Chondrocyte (in vitro differentiated cells): Measurements from ENCODE around the gene PCDHGA5. TPM values are rescaled to one million over a fixed set of nuclear protein-coding genes. Genes with fewer than 3 reads are reported as not detected.
"Not testable (repeated sequence)": the region's sequence is repeated elsewhere in the genome, so short reads cannot be mapped to it uniquely, and the experiment has no call there.

Experiments used
- DNase-seq: peaks from one replicate; pipeline ENCODE4 v3.0.0; 2021; ENCODE audit warnings: mixed read lengths, low spot score
- H3K27ac Mint-ChIP-seq: one replicate; pipeline ENCODE4 v1.8.0; 2021; ENCODE audit warnings: mild to moderate bottlenecking, moderate library complexity, mixed read lengths; ENCODE audit not compliant: unreplicated experiment
- H3K27me3 Mint-ChIP-seq: 2 replicates; pipeline ENCODE4 v1.8.0; 2021; ENCODE audit warnings: low read depth, mixed read lengths
- H3K36me3 Mint-ChIP-seq: 2 replicates; pipeline ENCODE4 v1.8.0; 2021; ENCODE audit warnings: low read depth, mixed read lengths
- H3K4me1 Mint-ChIP-seq: 2 replicates; pipeline ENCODE4 v1.8.0; 2021; ENCODE audit warnings: low read depth, mild to moderate bottlenecking, mixed read lengths
- H3K4me3 Mint-ChIP-seq: one replicate; pipeline ENCODE4 v1.8.0; 2021; ENCODE audit warnings: mild to moderate bottlenecking, moderate library complexity, mixed read lengths; ENCODE audit not compliant: unreplicated experiment
- H3K9me3 Mint-ChIP-seq: 2 replicates; pipeline ENCODE4 v1.8.0; 2021; ENCODE audit warnings: low read depth, mixed read lengths
- total RNA-seq: library from RNA; stranded (reverse); gene quantifications from 3 replicates; pipeline ENCODE4 v1.2.1, GENCODE V29; 2021
- TF ChIP-seq, protein P1 (sequence below): fragments of 200-600 bp; sonication (generic); IDR thresholded peaks from 2 replicates; pipeline ENCODE4 v1.5.0; 2021; ENCODE audit warnings: antibody characterized with exemption, mild to moderate bottlenecking, moderate library complexity

Gene PCDHGA5
- total RNA-seq, 1 donor from 2014 or later = 0.27 TPM

DNA sequence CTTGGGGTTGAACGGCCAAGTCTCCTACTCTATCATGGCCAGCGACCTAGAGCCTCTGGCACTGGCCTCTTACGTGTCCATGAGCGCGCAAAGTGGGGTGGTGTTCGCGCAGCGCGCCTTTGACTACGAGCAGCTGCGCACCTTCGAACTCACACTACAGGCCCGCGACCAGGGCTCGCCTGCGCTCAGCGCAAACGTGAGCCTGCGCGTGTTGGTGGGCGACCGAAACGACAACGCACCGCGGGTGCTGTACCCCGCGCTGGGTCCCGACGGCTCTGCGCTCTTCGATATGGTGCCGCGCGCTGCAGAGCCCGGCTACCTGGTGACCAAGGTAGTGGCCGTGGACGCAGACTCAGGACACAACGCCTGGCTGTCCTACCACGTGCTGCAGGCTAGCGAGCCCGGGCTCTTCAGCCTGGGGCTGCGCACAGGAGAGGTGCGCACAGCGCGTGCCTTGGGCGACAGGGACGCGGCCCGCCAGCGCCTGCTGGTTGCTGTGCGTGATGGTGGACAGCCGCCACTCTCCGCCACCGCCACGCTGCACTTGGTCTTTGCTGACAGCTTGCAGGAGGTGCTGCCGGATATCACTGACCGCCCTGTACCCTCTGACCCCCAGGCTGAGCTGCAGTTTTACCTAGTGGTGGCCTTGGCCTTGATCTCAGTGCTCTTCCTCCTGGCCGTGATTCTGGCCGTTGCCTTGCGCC lies 35.7 kb downstream of the PCDHGA5 start:
- no peak overlapping the region for H3K4me3 Mint-ChIP-seq
- H3K27ac Mint-ChIP-seq = no peak overlapping the region
- no peaks in the 10 kb centered on the region for H3K27me3 Mint-ChIP-seq
- TF ChIP-seq, protein P1, sequence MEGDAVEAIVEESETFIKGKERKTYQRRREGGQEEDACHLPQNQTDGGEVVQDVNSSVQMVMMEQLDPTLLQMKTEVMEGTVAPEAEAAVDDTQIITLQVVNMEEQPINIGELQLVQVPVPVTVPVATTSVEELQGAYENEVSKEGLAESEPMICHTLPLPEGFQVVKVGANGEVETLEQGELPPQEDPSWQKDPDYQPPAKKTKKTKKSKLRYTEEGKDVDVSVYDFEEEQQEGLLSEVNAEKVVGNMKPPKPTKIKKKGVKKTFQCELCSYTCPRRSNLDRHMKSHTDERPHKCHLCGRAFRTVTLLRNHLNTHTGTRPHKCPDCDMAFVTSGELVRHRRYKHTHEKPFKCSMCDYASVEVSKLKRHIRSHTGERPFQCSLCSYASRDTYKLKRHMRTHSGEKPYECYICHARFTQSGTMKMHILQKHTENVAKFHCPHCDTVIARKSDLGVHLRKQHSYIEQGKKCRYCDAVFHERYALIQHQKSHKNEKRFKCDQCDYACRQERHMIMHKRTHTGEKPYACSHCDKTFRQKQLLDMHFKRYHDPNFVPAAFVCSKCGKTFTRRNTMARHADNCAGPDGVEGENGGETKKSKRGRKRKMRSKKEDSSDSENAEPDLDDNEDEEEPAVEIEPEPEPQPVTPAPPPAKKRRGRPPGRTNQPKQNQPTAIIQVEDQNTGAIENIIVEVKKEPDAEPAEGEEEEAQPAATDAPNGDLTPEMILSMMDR = no peak
- H3K4me1 Mint-ChIP-seq = no peaks in the 10 kb centered on the region
- peak; percentile 82 for DNase-seq
- H3K36me3 Mint-ChIP-seq = peaks cover 15% of the 10 kb centered on the region
- peaks cover 30% of the 10 kb centered on the region for H3K9me3 Mint-ChIP-seq

DNA sequence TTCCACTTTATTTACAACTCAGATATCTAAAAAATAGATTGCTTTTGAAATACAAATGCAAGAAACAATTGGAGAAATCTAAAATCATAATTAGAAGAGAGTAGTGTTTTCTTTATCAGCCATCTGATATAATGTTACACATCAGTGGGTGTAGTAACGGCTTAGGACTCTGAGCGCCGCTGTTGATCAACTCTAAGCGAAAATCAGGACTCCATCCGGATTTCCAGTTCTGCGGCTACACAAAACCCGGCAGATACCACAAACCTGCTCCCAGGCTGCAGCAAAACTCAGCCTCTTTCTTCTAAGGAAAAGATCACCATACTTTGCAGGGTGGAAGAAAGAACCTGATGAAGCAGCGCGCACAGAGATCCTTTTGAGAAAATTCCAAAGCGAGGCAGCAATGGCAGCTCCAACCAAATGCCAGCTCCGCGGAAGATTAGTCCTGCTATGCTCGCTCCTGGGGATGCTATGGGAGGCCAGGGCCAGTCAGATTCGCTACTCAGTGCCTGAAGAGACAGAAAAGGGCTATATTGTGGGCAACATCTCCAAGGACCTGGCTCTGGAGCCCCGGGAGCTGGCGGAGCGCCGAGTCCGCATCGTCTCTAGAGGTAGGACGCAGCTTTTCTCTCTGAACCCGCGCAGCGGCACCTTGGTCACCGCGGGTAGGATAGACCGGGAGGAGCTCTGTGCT lies 38.7 kb downstream of the PCDHGA5 start, which contains the start of gene PCDHGA9:
Gene PCDHGA9, plus strand, starts transcription at position 226 of the 691 bp plus-strand sequence. Its CDS starts 175 bp downstream, at position 401.
- no peak for DNase-seq
- Mint-ChIP-seq H3K27ac (no peak within 1 kb of the TSS), H3K27me3 (no peaks in the 10 kb centered on the region), H3K9me3 (peaks cover 22% of the 10 kb centered on the region), H3K4me1 (peaks cover 4% of the 10 kb centered on the region), H3K4me3 (no peak within 1 kb of the TSS), H3K36me3 (peaks cover 13% of the 10 kb centered on the region)
- TF ChIP-seq, protein P1 = peak; percentile 46

DNA sequence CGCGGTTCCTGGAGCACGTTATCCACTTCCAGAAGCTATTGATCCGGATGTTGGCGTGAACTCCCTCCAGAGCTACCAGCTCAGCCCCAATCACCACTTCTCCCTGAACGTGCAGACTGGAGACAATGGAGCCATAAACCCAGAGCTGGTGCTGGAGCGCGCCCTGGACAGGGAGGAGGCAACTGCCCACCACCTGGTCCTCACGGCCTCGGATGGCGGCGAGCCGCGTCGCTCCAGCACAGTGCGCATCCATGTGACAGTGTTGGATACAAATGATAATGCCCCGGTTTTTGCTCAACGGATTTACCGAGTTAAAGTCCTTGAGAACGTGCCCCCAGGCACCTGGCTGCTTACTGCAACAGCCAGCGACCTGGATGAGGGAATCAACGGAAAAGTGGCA lies 39.4 kb downstream of the PCDHGA5 start:
- H3K36me3 Mint-ChIP-seq = peaks cover 18% of the 10 kb centered on the region
- peaks cover 9% of the 10 kb centered on the region for H3K4me1 Mint-ChIP-seq
- TF ChIP-seq, protein P1 = no peak
- no peak overlapping the region for H3K27ac Mint-ChIP-seq
- H3K4me3 Mint-ChIP-seq = no peak overlapping the region
- peaks cover 25% of the 10 kb centered on the region for H3K9me3 Mint-ChIP-seq
- no peak for DNase-seq
- H3K27me3 Mint-ChIP-seq = no peaks in the 10 kb centered on the region

DNA sequence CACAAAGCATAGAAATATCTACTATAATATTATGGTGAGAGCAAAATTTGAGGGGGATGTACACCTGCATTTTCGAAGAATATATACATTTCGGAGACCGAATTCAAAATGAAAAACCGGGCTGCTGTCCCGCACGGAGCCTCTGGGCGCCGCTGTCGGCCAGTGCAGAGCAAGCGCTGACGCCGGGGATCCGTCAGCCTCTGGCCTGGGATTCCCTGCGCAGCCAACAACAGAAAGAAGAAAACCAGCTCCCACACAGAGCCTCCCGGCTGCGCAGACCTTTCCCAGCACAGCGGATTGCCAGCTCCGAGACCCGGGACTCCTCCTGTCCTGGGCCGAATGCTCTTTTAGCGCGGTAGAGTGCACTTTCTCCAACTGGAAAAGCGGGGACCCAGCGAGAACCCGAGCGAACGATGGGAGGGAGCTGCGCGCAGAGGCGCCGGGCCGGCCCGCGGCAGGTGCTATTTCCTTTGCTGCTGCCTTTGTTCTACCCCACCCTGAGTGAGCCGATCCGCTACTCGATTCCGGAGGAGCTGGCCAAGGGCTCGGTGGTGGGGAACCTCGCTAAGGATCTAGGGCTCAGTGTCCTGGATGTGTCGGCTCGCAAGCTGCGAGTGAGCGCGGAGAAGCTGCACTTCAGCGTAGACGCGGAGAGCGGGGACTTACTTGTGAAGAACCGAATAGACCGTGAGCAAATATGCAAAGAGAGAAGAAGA lies 44.0 kb downstream of the PCDHGA5 start, which contains the start of gene PCDHGB6:
Gene PCDHGB6, plus strand, starts transcription at position 232 of the 716 bp plus-strand sequence. Its CDS starts 182 bp downstream, at position 414.
- DNase-seq, H3K27me3 Mint-ChIP-seq: not testable (repeated sequence)
- peaks cover 27% of the 10 kb centered on the region for H3K9me3 Mint-ChIP-seq
- peak within 1 kb of the TSS; percentile 93 for H3K4me3 Mint-ChIP-seq
- H3K27ac Mint-ChIP-seq = peak within 1 kb of the TSS; percentile 98
- TF ChIP-seq, protein P1 = peak; percentile 89
- H3K36me3 Mint-ChIP-seq = peaks cover 34% of the 10 kb centered on the region
- H3K4me1 Mint-ChIP-seq = peaks cover 32% of the 10 kb centered on the region
